ENCODE data around the gene SPOCK1.

Gene SPOCK1

GRCh38 chr5:137290373-137290772 is 208.8 kb downstream of the SPOCK1 start:
- DNase-seq = no peak

GRCh38 chr5:137289856-137290255 is 209.3 kb downstream of the SPOCK1 start:
- no peak for DNase-seq

GRCh38 chr5:137287569-137287968 is 211.6 kb downstream of the SPOCK1 start:
- no peak for DNase-seq

GRCh38 chr5:137286025-137286610 is 213.0 kb downstream of the SPOCK1 start:
- no peak for DNase-seq

- no peak for DNase-seq
Measured at GRCh38 chr5:137283801-137284200, 215.3 kb downstream of the SPOCK1 start.

GRCh38 chr5:137282216-137282615 is 216.9 kb downstream of the SPOCK1 start:
- DNase-seq = no peak

GRCh38 chr5:137281201-137281600 is 217.9 kb downstream of the SPOCK1 start:
- DNase-seq = no peak

- DNase-seq = no peak
Measured at GRCh38 chr5:137280656-137281055, 218.5 kb downstream of the SPOCK1 start.

- no peak for DNase-seq
Measured at GRCh38 chr5:137279521-137280231, 219.4 kb downstream of the SPOCK1 start.

- no peak for DNase-seq
Measured at GRCh38 chr5:137278476-137278875, 220.7 kb downstream of the SPOCK1 start.

GRCh38 chr5:137275083-137275482 is 224.0 kb downstream of the SPOCK1 start:
- DNase-seq = no peak

- no peak for DNase-seq
Measured at GRCh38 chr5:137273511-137273910, 225.6 kb downstream of the SPOCK1 start.

- no peak for DNase-seq
Measured at GRCh38 chr5:137272831-137273230, 226.3 kb downstream of the SPOCK1 start.

GRCh38 chr5:137269946-137270345 is 229.2 kb downstream of the SPOCK1 start:
- no peak for DNase-seq

- DNase-seq = no peak
Measured at GRCh38 chr5:137269274-137269673, 229.9 kb downstream of the SPOCK1 start.

GRCh38 chr5:137268646-137269045 is 230.5 kb downstream of the SPOCK1 start:
- no peak for DNase-seq

- no peak for DNase-seq
Measured at GRCh38 chr5:137266186-137266585, 232.9 kb downstream of the SPOCK1 start.

- DNase-seq = no peak
Measured at GRCh38 chr5:137265457-137265856, 233.7 kb downstream of the SPOCK1 start.

- DNase-seq = no peak
Measured at GRCh38 chr5:137264573-137264972, 234.6 kb downstream of the SPOCK1 start.

GRCh38 chr5:137264041-137264440 is 235.1 kb downstream of the SPOCK1 start:
- no peak for DNase-seq

- no peak for DNase-seq
Measured at GRCh38 chr5:137263371-137264005, 235.6 kb downstream of the SPOCK1 start.

GRCh38 chr5:137262818-137263217 is 236.3 kb downstream of the SPOCK1 start:
- no peak for DNase-seq

- DNase-seq = no peak
Measured at GRCh38 chr5:137260820-137261695, 238.1 kb downstream of the SPOCK1 start.
